ENCODE results near the gene ICA1.

The ICA1 gene

DNA sequence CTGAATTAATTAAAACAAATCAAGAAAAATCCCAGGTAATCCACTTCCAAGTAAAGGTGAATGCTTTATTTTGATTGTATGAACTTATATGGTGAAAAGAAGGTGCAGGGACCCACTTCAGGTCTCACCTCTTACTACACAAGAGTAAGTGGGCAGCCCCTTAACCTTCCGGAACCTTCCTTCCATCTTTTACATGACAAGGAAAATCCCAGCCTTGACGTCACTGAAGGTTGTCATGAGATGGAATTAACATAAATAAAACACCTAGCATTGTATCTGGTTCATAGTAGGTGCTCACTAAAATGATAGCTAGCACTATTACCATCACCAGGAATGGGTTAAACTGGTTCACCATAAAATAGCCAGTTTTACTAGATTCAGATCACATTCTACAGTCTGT is 119.5 kb downstream of the ICA1 start:
- Histone ChIP-seq H3K36me3 (replicated peaks; ENCODE audit: insufficient read depth, low read length) (no peaks in the 10 kb centered on the region), H3K4me1 (ENCODE audit: low read length) (no peaks in the 10 kb centered on the region), H3K79me2 (ENCODE audit: low read length) (no peaks in the 10 kb centered on the region), H3K27me3 (replicated peaks; ENCODE audit: insufficient read depth, low read length) (no peaks in the 10 kb centered on the region), H3K4me3 (ENCODE audit: low read length) (no peak overlapping the region), H3K4me2 (ENCODE audit: low read depth, low read length) (no peak overlapping the region), H4K20me1 (ENCODE audit: insufficient read depth, low read length) (no peaks in the 10 kb centered on the region), H2AFZ (ENCODE audit: low read length) (no peak overlapping the region), H3K27ac (ENCODE audit: low read length) (no peak overlapping the region), H3K9ac (ENCODE audit: low read length) (no peak overlapping the region), H3K9me3 (replicated peaks; ENCODE audit: insufficient read depth, low read length) (no peaks in the 10 kb centered on the region), H3K9me2 (replicated peaks; ENCODE audit: insufficient read depth, low read length) (no peaks in the 10 kb centered on the region), H3F3A (ENCODE audit: insufficient read depth, low read length) (no peaks in the 10 kb centered on the region)
- TF ChIP-seq EZH2 (optimal IDR thresholded peaks at IDR 0.05; ENCODE audit: low read depth, low read length) (no peak), EZH2phosphoT487 (IDR thresholded peaks at IDR 0.05; ENCODE audit: low read length) (no peak)
- TF ChIP-seq, protein P1, sequence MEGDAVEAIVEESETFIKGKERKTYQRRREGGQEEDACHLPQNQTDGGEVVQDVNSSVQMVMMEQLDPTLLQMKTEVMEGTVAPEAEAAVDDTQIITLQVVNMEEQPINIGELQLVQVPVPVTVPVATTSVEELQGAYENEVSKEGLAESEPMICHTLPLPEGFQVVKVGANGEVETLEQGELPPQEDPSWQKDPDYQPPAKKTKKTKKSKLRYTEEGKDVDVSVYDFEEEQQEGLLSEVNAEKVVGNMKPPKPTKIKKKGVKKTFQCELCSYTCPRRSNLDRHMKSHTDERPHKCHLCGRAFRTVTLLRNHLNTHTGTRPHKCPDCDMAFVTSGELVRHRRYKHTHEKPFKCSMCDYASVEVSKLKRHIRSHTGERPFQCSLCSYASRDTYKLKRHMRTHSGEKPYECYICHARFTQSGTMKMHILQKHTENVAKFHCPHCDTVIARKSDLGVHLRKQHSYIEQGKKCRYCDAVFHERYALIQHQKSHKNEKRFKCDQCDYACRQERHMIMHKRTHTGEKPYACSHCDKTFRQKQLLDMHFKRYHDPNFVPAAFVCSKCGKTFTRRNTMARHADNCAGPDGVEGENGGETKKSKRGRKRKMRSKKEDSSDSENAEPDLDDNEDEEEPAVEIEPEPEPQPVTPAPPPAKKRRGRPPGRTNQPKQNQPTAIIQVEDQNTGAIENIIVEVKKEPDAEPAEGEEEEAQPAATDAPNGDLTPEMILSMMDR (IDR thresholded peaks at IDR 0.05; ENCODE audit: low read length) = no peak
- no peak for DNase-seq

DNA sequence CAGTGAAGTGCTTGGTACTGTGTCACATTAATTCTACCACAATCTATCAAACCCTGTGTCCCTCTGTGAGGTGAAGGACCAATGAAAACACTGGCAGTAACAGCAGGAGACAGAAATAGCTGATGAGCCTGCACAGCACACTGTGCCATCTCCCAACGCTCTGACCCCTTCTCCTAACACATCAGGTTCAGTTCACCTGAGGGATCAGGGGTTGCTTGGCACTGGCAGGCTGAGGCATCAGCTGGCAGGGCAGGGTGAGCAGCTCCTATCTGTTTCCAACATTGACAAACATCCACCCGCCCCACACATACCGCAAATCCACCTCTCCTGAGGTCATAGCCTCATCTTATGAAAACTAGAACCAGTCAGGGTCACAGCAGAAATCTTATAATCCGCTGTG is 120.9 kb downstream of the ICA1 start:
- no peak for TF ChIP-seq EZH2 (optimal IDR thresholded peaks at IDR 0.05; ENCODE audit: low read depth, low read length)
- TF ChIP-seq EZH2phosphoT487 (IDR thresholded peaks at IDR 0.05; ENCODE audit: low read length) = no peak
- TF ChIP-seq, protein P1 (IDR thresholded peaks at IDR 0.05; ENCODE audit: low read length) = no peak

DNA sequence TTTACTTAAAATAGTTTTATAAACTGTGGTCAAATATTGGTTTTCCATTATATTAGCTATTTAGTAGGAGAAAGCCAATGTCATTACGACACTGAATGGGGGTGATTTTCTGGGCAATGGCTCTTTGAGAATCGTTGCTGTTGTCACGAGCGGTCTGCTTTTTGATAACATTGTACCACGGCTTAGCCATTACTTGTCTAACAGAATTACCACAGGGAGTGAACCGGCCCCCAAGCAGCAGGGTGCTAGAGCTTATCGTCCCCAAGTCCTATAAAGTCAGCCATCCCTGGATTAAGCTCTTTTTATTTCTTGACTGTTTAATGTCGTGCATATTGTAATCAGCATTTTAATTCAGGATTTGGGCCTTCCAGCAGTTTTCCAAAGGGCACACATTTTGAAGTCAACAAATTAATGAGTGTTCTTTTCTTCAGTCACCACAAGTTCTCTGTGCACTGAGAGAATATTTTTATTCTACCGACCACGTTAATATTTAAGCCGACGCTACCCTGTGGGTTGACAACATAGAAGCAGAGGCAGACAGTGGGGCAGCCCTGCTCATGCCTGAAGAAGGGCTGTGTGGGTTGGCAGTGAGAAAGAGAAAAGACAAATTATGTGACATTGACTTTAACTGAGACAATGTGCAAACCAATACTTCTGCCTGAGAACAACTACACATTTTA is 125.8 kb downstream of the ICA1 start:
- no peak overlapping the region for H3K9ac ChIP-seq (ENCODE audit: low read length)
- DNase-seq = no peak
- H3K9me2 ChIP-seq (replicated peaks; ENCODE audit: insufficient read depth, low read length) = no peaks in the 10 kb centered on the region
- H3F3A ChIP-seq (ENCODE audit: insufficient read depth, low read length) = peaks cover 21% of the 10 kb centered on the region
- no peaks in the 10 kb centered on the region for H4K20me1 ChIP-seq (ENCODE audit: insufficient read depth, low read length)
- no peak overlapping the region for H3K27ac ChIP-seq (ENCODE audit: low read length)
- peaks cover 29% of the 10 kb centered on the region for H3K4me1 ChIP-seq (ENCODE audit: low read length)
- TF ChIP-seq, protein P1 (IDR thresholded peaks at IDR 0.05; ENCODE audit: low read length) = no peak
- TF ChIP-seq EZH2phosphoT487 (IDR thresholded peaks at IDR 0.05; ENCODE audit: low read length) (no peak), EZH2 (optimal IDR thresholded peaks at IDR 0.05; ENCODE audit: low read depth, low read length) (no peak)
- no peaks in the 10 kb centered on the region for H3K79me2 ChIP-seq (ENCODE audit: low read length)
- no peak overlapping the region for H3K4me3 ChIP-seq (ENCODE audit: low read length)
- H3K27me3 ChIP-seq (replicated peaks; ENCODE audit: insufficient read depth, low read length) = no peaks in the 10 kb centered on the region
- no peak overlapping the region for H2AFZ ChIP-seq (ENCODE audit: low read length)
- no peaks in the 10 kb centered on the region for H3K36me3 ChIP-seq (replicated peaks; ENCODE audit: insufficient read depth, low read length)
- no peak overlapping the region for H3K4me2 ChIP-seq (ENCODE audit: low read depth, low read length)
- no peaks in the 10 kb centered on the region for H3K9me3 ChIP-seq (replicated peaks; ENCODE audit: insufficient read depth, low read length)

More for the DNA sequence above, 120.9 kb downstream of the ICA1 start:
- no peaks in the 10 kb centered on the region for H3K9me3 ChIP-seq (replicated peaks; ENCODE audit: insufficient read depth, low read length)
- H3F3A ChIP-seq (ENCODE audit: insufficient read depth, low read length) = no peaks in the 10 kb centered on the region
- no peaks in the 10 kb centered on the region for H3K27me3 ChIP-seq (replicated peaks; ENCODE audit: insufficient read depth, low read length)
- no peak overlapping the region for H3K4me2 ChIP-seq (ENCODE audit: low read depth, low read length)
- H3K4me3 ChIP-seq (ENCODE audit: low read length) = no peak overlapping the region
- no peak overlapping the region for H3K27ac ChIP-seq (ENCODE audit: low read length)
- DNase-seq = no peak
- no peak overlapping the region for H2AFZ ChIP-seq (ENCODE audit: low read length)
- no peaks in the 10 kb centered on the region for H4K20me1 ChIP-seq (ENCODE audit: insufficient read depth, low read length)
- no peaks in the 10 kb centered on the region for H3K4me1 ChIP-seq (ENCODE audit: low read length)
- no peaks in the 10 kb centered on the region for H3K79me2 ChIP-seq (ENCODE audit: low read length)
- no peak overlapping the region for H3K9ac ChIP-seq (ENCODE audit: low read length)
- H3K36me3 ChIP-seq (replicated peaks; ENCODE audit: insufficient read depth, low read length) = no peaks in the 10 kb centered on the region
- no peaks in the 10 kb centered on the region for H3K9me2 ChIP-seq (replicated peaks; ENCODE audit: insufficient read depth, low read length)
